NCI-H2107 (cell line): ENCODE data around the gene FGF14.
A peak's percentile ranks its signal among the peaks of the same experiment; 100 is the strongest.

Experiments used
- DNase-seq: peaks from one replicate; lab custom pipeline; 2025; lab: John Stamatoyannopoulos, UW

FGF14 gene

GRCh38 chr13:101930331-101930730, 471.5 kb downstream of the FGF14 start:
- DNase-seq: no peak

GRCh38 chr13:101925731-101926130, 476.1 kb downstream of the FGF14 start:
- DNase-seq: no peak

- no peak for DNase-seq
Measured at GRCh38 chr13:101919541-101920181, 482.2 kb downstream of the FGF14 start.

DNA sequence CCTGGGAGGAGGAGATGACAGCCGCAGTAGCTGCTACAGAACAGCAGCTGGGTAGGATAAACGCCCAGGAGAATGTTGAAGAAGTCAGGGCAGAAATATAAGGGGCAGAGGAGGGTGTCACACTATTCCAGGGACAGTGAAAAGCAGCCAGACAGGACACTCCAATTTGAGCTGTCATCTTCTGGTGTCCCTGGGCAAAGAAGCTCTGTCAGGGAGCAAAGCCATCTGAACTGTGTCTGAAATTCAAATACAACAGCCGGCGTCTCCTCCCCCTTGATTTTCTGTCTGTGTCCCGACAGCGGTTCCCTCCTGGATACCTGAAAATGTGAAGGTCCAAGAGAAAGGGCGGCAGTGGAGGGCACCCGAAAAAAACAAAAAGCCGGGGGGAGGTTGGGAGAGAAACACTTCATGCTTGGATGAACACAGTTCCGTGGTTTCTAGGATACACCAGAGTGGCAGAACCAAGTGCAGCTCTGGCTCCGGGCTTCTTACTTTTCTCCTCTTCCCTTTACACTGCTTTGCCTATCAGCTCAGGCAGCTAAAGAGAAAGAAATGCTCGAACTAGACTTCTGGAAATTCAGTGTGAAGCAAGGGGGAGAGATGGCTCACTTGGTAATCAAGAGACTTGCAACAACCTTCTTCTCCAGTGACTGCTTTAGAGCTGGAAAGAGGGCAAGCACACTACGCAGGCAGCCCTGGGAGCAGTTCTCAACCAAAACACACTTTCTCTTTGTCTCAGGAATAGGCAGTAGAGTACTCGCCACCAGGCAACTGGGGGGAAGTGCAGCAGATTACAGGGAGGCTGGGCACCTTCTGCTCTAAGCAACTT, 483.8 kb downstream of the FGF14 start:
- no peak for DNase-seq

GRCh38 chr13:101917475-101917810, 484.4 kb downstream of the FGF14 start:
- DNase-seq: no peak

DNA sequence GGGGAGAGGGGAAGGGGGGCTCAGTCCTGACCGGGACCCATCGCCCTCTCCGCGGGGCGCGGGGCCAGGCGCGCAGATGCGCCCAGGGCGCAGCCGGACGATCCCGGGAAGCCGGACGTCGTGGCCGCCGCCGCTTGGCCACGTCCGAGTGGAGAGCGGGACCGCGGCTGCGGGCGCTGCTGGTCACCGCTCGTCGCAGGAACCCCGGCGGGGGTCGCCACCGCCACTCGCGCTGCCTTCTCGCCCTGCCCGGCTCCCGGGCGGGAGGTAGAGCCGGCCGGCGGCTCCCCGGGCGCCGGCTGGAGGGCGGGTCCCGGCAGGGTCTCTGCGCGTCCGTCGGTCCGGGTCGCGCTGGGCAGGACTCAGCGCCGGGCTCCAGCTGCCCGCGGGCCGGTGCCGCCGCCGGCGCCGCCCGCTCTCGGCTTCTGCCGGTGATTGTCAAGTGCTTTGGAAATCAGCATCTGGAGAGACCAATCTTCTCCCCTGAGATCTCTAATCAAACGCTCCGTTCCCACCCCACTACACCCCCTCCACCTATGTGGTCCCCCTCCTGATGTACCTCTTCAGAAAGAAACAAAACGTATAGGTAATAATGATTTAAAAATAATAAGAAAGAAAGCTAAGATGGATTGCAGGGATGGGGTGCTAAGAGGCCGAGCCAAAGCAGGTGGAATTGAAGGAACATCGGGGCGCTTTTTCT, 484.9 kb downstream of the FGF14 start:
- DNase-seq: no peak

DNA sequence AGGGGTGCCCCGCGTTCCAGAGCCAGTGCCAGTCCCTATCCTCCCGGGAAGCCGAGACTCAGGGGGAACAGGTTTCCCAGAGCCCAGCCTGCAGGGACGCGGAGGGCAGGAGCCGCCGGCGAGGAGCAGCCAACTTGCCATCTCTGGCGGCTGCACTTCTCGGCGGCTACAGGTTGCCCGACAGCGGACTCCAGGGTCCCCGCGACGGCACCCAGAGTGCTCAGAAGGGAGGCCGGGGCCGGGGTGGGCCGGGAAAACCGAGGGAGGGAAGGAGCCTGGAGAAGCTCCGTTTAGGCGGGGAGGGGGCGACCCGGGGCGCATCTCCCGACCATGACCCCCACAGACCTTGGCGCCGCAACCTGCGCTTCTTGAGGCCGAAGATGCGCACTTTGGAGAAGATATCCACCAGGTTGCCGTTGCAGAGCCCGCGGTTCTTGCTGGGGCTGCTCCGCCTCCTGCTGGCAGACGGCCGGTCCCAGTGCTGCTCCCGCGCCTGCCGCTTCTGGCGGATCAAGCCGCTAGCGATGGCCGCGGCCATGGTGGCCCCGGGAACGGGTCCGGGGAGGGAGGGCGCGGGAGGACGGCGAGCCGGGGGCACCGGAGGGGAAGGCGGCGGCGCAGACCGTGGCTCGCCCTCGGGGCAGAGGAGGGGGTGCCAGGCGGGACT, 485.6 kb downstream of the FGF14 start:
- DNase-seq: peak; percentile 20

GRCh38 chr13:101915755-101916107, 486.1 kb downstream of the FGF14 start:
- DNase-seq: no peak

DNA sequence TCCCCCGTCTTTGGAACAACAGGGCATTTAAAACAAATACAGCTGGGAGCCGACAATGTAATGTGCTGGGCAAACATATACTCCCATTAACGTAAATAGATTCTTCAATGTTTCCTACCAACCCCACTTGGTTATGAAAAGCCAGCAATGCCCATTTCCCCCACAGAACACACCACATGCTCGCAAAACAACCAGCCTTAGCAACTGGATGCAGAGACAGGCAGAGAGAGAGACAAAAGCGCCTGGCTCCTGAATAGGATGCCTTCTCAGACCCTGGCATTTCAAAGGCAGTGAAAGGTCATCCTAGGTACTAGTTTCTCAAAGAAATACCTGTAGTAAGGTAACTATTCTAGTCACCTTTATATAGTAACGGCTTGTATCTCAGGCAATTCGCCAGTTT, 486.5 kb downstream of the FGF14 start:
- no peak for DNase-seq

GRCh38 chr13:101911752-101912151, 490.1 kb downstream of the FGF14 start:
- no peak for DNase-seq

DNA sequence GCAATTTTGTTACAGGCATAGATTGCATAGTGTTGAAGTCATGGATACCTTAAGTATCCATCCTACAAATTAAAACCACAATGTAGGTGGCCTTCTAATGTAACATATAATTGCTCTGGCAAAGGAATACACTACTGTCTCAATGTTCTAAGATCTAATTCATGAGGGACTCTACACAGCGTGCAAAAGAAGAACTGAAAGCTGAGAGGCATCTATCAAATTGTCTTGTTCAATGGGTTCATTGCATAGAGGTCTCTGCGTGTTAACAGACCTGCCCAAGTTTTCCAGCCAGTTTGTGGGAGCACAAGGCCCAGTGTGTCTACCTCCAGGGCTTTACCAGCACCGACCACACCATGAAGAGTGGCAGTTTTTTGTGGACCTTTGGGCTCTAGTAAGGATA, 498.0 kb downstream of the FGF14 start:
- no peak for DNase-seq

- DNase-seq: no peak
Measured at GRCh38 chr13:101898676-101899075, 503.2 kb downstream of the FGF14 start.

DNA sequence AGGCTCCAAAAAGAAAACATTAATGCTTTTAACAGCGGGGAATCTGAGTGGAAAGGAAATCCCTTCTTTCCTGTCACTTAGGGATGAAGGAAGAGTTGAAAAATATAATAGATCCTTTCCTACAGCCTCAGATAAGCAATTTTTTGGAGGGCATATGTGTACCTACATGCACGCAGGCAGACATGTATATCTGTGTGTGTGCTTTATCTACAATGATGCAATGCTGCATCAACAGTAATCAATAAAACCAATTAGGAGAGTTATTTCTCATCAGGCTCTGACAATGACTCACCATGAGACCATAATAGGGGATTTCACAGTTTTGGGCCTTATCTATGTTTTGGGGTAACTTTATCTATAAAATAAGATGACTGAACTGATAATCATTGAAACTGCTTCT, 505.3 kb downstream of the FGF14 start:
- DNase-seq: no peak

DNA sequence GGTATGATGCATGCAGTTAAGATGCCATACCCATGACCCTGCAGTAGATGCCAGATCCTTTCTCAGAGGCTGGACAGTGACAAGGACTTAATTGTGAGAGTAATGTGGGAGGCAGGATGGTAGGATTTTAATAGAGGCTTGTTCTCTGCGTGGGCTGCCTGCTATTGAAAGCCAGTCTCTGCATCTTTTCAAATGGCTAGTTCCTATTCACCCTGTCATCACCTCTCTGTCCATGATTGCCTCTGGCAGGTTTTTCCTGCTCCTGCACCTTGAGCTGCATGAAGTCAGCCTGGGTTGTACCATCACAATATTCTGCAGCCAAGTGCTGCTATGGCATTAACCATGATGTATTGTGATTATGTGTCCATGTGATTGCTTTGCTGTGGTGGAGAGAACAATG, 508.8 kb downstream of the FGF14 start:
- DNase-seq: no peak

- DNase-seq: no peak
Measured at GRCh38 chr13:101892296-101892695, 509.6 kb downstream of the FGF14 start.

- DNase-seq: no peak
Measured at GRCh38 chr13:101881593-101881992, 520.3 kb downstream of the FGF14 start.

GRCh38 chr13:101880581-101880980, 521.3 kb downstream of the FGF14 start:
- DNase-seq: no peak

DNA sequence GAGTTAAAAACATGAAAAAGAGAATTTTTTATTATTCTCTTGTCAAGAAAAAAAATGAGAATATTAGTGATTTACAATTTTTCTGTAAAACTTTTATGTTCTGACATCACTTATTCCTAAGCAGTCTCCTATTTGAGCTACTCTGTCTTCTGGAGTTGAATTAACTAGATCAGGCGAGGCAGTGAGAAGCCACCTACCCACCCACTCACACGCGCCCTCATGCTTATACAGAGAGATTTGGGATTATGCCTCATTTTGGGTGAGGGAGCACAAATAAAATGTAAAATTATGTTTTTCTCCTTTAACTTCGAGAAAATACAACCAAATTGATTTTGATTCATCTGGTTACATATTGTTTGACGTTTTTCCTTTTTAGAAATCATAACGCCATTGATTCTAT, 524.9 kb downstream of the FGF14 start:
- DNase-seq: no peak

DNA sequence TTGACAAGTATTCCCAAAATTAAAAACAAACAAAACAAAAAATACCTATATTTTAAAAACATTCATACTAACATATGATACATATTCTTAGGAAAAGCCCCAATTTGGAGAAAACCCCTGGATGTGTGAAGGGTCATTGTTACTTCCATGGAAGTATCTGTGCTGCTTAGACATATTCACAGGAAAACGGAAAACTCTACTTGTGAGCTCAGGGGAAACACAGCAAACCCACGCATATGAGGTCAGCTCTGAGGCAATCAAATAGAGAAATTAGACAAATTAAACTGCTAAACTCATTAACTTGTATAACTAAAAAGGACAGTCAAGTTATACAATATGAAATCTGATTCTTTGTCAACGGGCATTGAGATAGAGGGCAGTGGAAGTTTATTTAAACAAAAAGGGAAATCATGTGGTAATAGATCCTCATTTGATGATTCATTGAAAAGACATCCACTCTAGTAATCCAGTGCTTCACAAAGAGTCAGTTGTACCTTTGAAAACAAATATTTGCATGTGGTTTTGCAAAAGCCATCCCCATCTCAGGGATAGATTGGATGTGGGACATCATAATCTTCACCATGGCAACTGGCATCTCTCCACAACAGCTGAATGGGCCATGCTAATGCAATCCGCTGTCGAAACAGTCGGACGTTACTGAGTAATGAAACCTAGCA, 526.0 kb downstream of the FGF14 start:
- DNase-seq: peak; percentile 15

DNA sequence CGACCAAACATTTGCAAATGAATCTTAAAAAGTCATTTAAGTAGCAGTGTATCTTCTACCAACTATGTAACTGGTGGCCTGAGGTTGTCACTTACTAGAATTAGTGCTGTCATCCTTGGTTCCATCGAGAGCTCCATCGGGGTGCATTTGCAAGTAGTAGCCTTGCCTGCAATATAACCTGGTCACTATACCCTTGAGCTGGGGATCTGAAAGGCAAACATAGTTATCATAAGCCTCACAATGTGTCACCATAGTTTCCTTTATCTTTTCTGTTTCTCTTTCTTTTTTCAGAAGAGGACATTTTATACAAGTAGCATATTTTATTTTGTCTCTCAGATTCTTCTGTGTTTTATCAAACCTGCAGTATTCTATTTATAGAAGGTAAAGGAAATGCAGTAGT, 526.8 kb downstream of the FGF14 start:
- no peak for DNase-seq

DNA sequence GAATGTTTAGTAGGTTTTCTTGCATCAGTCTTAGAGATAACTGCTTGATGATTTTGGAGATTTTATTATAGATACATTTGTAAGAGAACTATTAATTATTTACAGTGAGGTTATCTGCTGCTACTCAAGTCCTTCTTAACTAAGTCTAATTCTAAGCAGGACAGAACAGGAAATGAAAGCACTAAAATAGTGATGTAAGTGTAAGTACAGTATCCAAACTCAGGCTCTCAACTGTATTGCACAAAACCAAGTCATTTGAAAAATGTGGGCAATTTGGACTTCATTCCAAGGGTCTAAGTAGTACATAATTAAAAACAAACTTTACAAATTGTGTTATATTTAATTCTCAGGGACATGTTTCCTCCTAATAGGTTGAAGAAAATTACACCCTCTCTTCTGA, 532.3 kb downstream of the FGF14 start:
- no peak for DNase-seq
